ENCODE results near the gene RNPS1.

Gene RNPS1

DNA sequence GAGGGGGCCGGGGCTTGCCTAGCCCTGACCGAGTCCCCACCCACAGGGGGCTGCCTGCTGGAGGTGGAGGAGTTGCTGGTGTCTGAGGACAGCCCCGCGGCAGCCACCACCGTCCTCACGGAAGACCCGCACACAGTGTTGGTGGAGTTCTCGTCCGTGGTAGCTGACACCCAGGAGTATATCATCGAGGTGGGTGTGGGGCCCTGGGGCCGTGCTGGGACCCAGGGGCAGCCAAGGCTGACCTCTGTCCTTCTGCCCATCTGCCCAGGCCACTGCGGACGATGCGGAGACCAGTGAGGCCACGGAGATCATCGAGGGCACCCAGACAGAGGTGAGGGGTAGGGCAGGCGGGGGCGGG is 33.1 kb downstream of the RNPS1 start:
- no peak for DNase-seq

DNA sequence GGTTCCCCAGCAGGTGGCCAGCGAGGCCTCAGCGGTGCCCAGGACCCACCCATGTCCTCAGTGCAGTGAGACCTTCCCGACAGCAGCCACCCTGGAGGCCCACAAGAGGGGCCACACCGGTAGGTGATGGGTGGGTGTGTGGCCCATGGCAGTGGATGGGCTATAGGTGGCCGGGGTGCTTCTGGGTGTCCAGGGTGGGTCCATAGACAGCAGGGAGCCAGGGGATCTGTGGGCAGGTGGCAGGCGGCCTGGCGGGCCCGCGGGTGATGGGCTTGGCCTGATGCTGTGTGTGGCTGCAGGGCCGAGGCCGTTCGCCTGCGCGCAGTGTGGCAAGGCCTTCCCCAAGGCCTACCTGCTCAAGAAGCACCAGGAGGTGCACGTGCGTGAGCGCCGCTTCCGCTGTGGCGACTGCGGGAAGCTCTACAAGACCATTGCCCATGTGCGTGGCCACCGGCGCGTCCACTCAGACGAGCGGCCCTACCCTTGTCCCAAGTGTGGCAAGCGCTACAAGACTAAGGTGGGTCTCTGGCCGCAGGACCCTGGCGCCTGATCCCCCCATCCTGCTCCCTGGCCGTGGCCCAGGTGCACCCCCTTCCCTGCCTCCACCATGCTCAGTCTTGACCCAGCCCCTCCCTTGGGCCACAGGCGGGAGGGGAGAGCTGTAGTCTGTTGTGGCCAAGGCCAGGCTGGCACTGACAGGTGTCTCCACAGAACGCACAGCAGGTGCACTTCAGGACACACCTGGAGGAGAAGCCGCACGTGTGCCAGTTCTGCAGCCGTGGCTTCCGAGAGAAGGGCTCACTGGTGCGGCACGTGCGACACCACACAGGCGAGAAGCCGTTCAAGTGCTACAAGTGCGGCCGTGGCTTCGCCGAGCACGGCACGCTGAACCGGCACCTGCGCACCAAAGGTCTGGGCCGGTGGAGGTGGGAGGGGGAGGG is 33.8 kb downstream of the RNPS1 start:
- no peak for DNase-seq

DNA sequence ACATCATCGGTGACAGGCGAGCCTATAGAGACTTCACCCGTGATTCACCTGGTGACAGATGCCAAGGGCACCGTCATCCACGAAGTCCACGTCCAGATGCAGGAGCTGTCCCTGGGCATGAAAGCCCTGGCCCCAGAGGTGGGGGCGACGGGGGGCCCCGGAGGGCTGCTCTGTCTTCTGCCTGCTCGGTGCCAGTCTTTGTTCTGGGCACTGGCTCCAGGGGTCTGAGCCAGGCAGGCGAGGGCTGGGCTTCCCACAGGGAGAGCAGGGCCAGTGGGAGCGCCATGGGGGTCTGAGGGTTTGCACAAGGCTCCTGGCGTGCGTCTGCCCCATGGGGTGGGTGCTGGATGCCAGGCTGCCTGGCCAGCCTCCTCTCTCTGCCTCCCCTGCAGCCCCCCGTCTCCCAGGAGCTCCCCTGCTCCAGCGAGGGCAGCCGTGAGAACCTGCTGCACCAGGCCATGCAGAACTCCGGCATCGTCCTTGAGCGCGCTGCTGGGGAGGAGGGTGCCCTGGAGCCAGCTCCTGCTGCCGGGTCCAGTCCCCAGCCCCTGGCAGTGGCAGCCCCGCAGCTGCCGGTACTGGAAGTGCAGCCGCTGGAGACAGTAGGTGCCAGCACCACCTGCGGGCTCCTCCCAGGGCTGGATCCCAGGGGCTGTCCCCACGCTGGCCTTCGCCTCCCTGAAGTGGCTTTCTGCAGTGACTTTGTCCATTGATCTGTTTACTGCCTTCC is 34.7 kb downstream of the RNPS1 start:
- DNase-seq = no peak

DNA sequence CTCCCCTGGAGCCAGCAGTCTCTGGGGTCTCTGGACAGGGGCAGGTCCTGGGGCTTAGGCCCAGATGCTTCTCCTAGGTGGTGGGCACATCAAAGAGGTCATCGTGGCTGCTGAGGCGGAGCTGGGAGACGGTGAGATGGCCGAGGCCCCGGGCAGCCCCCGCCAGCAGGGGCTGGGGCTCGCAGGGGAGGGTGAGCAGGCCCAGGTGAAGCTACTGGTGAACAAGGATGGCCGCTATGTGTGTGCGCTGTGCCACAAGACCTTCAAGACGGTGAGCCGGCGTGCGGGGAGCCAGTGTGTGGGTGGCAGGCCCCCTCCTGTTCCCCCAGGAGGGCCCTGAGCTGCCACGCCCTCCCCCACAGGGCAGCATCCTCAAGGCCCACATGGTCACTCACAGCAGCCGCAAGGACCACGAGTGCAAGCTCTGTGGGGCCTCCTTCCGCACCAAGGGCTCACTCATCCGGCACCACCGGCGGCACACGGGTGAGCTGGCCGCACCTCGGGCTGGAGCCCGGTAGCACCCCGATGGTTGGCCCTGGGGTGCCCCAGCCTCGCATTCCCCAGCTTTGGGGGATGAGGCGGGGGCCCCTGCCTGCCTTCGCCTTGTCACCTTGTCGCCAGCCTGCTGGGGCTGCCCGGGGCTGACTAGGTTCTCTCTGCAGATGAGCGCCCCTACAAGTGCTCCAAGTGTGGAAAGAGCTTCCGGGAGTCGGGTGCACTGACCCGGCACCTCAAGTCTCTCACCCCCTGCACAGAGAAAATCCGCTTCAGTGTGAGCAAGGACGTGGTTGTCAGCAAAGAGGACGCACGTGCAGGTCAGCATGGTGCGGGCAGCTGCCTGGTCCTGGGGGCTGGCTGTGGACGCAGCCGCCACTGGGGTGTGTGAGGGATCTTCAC is 35.6 kb downstream of the RNPS1 start:
- no peak for DNase-seq

DNA sequence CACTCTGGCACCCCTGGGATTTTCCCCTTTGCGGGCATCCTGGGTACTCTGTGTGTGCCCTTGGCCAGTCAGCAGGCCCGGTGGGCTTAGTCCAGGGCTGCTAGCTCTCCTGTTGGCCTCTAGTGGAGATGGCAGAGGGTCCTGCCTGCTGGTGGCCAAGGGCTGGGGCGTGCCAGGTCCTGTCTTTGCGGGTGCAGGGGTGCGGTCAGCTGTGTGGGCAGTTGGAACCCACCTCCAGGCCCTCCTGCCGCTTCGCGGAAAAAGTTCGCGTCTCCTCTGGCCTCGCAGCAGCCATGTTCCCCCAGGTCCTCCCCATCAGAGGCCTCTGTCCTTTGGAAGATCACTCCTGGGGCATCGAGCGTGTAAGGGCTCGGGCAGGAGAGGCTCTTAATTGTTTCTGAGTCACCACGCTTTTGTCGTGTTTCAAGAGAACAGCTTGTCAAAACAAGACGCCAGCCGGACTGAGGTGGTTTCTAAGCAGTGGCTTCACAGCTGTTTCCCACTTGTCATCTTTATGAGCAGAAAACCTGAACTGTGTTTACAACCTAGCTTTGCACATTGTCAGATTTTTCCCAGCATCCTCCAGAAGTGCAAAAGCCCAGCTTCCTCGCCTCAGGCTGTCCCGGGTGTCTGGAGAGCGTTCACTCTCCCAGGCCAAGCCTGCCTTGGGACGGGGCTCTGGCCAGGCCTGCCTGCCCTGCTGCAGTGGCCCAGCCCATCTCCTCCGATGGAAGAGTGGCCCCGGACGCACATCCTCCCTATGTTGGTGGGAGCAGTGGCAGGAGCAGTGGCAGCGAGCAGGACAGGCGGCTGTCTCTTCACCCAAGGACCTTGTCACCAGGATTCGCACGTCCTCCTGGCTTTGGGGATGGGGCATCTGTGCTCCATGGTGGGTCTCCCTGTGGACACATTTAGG is 36.7 kb downstream of the RNPS1 start:
- DNase-seq = no peak

DNA sequence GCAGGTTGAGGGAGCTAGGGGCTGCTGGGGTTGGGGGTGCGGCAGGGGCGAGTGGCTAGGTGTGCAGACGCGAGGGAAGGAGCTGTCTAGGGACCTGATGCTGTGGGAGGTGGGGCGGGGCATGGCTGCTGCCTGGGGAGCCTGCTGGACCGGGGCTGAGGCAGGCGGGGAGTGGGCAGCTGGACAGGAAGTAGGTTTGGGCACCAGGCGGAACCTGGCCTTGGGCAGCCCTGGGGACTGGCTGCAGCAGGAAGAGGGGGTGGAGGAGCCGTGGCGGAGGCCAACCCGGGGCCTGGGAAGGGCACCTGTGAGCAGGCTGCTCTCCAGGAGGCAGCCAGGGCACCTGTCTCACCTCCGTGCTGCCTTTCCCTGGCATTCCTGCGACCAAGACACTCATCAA is 37.5 kb downstream of the RNPS1 start:
- DNase-seq = no peak

DNA sequence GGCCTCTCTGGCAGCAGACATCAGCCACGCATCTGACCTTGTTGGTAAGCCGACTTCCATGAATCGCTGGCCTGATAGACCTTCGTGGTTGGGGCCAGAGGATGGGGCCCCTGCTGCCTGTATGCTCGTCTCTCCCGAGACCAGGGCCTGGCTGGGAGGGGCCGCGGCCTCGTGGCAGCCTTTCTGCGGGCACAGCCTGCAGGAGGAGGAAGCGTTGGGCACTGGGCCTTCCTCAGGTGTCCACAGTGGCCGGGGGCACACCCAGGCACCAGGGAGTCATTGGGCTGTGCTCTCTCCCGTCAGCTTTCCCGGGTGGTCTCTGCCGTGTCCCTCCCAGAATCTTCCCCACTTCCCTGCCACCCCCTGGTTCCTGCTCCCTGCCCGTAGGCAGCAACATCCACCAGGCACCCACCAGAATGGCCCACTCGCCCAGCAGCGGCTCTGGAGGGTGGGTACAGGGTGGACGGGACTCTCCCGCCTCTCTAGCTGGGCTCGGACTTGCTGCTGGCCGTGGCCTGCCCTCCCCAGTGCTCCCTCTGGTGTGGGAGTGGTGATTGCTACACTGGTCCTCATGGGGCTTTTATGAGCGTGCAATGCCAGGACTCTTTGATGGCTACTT is 38.2 kb downstream of the RNPS1 start:
- DNase-seq = no peak

DNA sequence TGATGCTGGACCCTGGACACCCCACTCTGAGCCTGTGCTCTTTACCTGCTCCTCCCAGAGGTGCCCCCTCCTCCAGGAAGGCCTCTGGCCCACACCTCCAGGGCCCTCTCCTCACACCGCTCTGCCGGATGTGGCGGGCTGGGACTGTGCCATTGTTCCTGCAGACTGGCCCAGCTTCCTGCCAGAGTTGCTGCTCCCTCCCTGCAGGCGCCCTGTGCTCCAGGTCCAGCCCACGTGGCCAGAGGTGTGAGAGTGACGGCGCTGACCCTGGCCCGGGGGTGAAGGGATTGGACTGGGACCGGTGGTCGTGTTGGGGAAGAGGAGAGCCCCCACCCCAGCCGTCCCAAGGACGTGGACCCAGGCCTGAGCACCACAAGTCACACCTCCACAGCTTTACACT is 38.8 kb downstream of the RNPS1 start:
- no peak for DNase-seq

DNA sequence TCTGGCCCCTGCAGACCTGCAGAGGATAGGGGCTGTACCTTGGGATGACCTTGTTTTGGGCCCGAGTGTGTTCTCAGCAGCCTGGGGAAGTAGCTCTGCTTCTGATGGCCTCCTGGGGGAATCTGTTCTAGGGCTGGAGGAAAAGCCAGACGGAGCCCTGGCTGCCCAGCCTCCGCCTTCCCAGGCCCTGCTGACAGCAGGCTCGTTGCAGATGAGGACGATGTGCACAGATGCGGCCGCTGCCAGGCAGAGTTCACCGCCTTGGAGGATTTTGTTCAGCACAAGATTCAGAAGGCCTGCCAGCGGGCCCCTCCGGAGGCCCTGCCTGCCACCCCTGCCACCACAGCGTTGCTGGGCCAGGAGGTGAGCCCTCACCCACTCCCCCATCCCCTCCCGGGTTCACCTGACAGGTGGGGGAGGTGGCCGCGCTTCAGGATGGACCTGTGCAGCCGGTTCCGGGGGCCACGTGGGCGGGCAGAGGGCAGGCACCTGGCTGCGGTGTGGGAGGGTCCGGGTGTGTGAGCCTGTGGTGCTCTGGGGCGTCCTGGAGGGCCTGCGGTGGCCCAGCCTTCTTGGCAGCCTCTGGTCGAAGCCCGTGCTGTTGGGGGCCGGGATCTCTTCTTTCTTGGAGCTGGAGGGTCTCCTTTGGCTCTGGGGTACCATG is 39.6 kb downstream of the RNPS1 start:
- no peak for DNase-seq

DNA sequence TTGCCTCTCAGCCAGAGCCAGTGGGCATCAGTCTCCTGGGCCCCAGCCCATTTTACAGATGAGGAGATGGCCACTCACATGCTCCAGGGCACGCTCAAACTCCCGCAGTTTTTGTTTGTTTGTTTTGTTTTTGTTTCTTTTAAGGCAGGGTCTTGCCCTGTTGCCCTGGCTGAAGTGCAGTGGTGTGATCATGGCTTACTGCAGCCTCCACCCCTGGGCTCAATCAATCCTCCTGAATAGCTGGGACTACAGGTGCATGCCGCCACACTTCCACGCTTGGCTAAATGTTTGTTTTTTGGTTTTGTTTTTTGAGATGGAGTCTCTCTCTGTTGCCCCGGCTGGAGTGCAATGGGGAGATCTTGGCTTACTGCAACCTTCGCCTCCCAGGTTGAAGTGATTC is 41.0 kb downstream of the RNPS1 start:
- DNase-seq = no peak

DNA sequence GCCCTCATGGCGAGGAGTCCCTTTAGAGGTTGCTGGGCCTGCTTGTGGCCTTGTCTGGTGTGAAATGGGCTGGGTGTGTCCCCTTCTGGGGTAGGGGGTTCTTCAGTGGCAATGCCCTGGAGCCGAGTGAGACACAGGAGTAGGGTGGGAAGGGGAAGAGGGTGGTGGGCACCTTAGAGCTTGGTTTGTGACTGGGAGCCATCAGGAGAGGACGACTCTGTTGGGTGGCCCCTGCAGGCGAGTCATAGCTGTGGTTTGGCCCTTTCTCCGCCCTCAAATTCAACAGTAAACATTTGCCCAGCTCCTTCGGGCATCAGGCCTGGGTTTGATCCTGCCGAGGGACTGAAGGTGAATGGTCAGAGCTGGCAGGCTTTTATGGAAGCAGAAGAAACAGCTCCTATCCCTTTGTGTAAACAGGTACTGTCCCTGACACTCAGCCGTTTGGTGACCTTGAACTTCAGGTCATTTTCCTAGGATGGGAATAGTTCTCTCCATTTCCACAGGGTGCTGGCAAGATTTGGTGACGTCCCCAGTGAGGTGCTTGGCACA is 41.6 kb downstream of the RNPS1 start:
- no peak for DNase-seq

DNA sequence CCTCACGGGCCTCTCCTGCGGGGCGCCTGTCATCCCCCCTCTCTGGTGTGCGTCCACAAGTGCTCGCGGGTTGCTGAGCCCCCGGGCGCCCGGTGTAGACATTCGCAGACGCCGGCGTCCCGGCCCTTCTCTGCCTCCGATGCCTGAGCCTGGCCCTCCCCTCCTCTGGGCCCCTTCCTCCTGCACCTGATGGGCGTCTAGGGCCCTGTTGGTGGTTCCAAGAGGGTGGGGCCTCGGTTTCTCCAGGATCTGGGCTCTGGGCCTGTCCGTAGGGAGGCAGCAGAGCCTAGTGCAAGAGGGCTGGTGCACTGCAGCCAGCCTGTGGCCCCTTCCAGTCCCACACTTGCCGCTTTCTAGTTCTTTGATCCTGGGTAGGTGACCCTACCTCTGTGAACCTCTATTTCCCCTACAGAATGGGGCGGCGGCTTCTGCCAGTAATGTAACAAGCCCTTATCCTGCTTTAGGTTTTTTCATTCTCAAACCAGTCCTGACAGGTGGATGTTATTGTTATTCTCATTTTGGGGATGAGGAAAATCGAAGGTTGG is 43.9 kb downstream of the RNPS1 start:
- DNase-seq = peak; percentile 15 to 19

DNA sequence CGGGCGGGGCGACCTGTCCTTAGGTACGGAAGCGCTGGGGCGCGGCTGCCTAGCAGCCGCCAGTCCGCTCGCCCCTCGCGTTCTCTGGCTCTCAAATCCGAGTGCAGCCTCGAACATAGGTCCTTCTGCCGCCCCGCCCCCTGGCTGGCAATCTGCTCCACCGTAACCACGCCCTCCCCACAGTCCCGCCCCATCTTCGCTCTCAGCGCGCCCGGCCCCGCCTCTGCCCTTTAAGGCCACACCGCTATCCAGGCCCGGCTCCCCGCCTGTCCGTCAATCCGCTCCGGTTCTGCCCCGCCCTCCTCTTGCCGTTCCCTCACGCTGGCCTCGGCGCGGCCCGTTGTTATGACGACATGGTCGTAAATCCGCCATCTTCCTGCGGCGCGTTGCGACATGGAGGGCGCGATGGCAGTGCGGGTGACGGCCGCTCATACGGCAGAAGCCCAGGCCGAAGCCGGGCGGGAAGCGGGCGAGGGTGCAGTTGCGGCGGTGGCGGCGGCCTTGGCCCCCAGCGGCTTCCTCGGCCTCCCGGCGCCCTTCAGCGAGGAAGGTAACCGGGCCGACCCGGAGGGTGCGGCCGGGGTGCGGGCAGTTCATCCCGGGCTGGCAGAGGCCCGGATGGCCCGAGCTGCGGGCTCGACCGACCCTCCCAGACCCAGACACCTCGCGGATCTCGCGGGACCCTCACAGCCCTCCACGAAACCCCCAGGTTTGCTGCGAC is 44.5 kb downstream of the RNPS1 start, which contains the start of gene E4F1:
Gene E4F1 (plus strand): TSS at position 371 of the 721 bp plus-strand sequence. CDS start 23 bp downstream, at position 394.
- DNase-seq = peak; percentile 99 to 100

DNA sequence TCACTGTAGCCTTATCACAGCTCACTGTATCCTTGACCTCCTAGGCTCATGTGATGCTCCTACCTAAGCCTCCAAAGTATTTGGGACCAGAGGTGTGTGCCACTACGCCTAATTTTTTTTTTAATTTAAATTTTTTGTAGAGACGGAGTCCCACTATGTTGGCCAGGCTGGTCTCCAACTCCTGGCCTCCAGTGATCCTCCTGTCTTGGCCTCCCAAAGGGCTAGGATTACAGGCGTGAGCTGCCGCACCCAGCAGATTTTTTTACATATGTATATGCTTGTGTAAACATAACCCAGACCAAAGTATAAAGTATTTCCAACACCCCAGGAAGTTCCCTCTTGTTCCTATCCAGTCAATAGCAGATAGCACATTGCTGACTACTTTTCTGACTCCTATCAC is 51.6 kb downstream of the RNPS1 start:
- DNase-seq = no peak

DNA sequence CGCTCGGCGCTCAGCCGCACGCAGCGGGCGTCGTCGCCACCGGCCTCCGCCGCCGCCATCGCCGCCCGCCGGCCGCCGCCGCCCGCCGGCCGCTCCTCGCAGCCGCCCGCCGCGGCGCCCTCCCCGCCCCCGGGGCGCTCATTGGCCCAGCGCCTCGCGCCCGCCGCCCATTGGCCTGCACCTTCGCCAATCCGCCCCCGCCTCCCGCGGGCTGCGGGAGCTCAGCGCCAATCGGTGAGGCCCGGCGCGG is 53.3 kb downstream of the RNPS1 start, which contains the start of gene PGP:
Gene PGP (minus strand): TSS at position 122 of the 250 bp plus-strand sequence. CDS start 63 bp downstream, at position 59.
- no peak for DNase-seq

DNA sequence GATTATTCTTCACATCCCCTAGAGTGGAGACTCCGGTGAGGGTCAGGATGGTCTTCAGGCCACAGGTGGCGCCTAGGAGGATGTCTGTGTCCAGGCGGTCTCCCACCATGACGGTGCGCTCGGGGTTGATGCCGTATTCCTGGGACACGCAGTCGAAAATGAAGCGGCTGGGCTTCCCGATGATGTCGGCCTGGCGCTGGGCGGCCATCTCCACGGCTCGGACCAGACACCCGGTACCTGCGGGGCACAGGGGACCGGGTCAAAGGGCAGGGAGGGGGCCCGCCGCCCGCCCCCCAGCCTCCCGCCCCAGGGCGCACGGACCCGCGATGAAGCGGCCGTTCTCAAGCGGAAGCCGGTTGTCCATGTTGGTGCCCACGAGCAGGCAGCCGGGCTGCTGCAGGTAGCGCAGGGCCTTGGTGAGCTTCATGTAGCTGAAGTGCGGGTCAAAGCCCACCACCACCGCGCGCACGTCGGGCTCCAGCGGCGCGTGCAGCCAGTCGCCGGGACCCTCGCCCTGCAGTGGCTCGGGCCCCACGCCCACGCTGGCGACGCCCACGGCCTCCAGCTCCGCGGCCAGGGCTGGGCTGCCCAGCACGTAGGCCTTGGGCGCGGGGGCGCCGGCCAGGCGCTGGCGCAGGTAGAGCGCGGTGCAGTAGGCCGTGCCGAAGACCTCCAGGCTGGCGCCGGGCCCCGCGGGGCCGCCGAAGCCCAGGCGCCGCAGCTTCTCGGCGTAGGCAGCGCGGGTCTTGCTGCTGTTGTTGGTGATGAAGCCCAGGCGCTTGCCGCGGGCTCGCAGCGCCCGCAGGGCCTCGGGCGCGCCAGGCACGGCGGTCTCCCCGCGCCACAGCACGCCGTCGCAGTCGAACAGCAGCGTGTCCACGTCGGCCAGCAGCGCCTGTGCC is 53.9 kb downstream of the RNPS1 start:
- no peak for DNase-seq

DNA sequence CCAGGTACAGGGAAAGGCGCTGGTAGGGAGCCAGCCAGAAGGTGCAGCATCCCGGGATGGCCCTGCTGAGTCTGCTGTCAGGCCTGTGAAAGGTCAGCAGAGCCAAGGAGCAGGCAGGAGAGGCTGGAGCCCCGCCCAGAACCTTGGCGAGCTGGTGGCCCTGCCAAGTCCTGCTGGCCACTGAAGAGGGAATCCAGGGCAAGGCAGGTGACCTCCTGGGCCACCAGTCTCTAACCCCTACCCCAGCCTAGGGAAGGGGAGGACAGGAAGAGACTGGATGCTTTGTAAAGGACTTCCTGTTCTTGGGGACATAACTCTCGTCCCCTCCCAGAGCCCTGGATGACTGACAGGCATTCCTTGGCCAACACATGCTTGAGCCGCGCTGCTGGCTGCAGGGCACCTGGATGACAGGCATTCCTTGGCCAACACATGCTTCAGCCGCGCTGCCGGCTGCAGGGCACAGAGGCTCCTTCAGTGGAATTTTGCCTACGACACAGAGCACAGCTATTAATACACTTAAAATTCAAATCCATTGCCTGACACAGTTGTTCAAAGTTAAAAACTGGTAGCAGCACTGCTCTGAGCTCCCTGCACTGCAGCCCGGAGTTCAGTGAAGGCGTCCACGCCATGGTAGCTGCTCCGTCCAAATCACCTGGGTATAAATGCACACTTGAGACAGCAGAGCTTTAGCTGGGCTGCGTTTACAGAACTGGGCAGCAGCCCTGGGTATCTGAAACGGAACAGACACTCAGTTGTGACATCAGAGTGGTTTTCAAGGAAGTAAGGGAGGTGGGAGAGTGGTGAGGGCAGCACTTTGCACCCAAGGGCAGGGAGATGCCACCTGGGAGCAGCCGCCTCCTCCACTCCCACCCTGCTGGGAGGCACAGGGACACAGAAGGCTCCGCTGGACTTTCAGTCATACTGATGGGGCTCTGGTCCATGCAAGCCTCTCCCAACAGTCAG is 55.3 kb downstream of the RNPS1 start:
- no peak for DNase-seq

Data from CD4-positive, alpha-beta T cell treated with Interleukin-1 beta for 1 hour (primary cell).